HG03571 (cell line): ENCODE data around the gene SNRNP200.

ENCODE experiments used
- ATAC-seq: cut with Tn5 transposase; IDR thresholded peaks from one replicate; pipeline ENCODE4 v1.9.1; 2021; ENCODE audit not compliant: unreplicated experiment

Gene SNRNP200

GRCh38 chr2:96253006-96253405 is 52.3 kb downstream of the SNRNP200 start:
- no peak for ATAC-seq

- no peak for ATAC-seq
Measured at GRCh38 chr2:96252526-96252925, 52.8 kb downstream of the SNRNP200 start.

GRCh38 chr2:96251721-96252292 is 53.5 kb downstream of the SNRNP200 start:
- no peak for ATAC-seq

DNA sequence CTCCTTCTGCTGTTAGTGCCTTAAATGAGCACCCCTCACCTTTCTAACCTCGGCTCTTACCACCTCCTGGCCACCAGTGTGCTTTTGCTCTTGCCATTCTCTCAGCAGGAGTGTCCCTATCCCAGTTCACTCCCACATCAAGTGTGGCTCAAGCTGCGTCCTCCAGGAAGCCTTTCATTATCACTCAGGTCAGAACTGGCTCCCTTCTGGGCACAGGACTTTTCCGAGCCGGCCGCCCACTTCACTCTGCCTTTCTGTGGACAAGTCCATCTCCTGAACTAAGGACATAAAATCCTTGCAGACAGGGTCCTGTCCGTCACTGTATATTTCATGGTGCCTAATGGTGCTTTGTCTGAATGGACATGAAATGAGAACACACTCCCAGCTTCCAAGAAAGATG is 55.2 kb downstream of the SNRNP200 start:
- ATAC-seq: no peak

GRCh38 chr2:96249654-96250053 is 55.7 kb downstream of the SNRNP200 start:
- no peak for ATAC-seq

DNA sequence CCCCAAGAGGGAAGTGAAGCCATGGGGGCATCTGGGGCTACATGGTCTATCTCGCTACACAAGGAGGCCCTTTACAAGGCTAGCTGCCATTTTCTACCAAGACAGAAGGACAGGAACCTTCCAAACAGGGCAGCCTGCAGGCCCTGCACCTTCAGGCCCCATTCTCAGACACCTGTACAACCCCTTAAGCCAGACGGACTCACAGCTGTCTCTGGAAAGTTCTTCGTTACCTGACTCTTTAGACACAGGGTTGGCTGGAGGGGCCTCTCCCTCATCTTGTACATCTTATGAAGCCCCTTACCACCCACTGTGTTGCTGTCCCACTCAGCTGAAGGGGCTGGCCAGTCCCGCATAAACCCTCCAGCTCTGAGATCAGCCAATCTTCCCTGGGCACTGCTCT is 56.7 kb downstream of the SNRNP200 start:
- ATAC-seq: no peak

GRCh38 chr2:96247896-96248295 is 57.5 kb downstream of the SNRNP200 start:
- ATAC-seq: no peak

GRCh38 chr2:96247009-96247408 is 58.3 kb downstream of the SNRNP200 start:
- ATAC-seq: no peak

- no peak for ATAC-seq
Measured at GRCh38 chr2:96245609-96246390, 59.5 kb downstream of the SNRNP200 start.

- ATAC-seq: no peak
Measured at GRCh38 chr2:96243843-96244242, 61.5 kb downstream of the SNRNP200 start.

GRCh38 chr2:96241900-96242611 is 63.3 kb downstream of the SNRNP200 start:
- ATAC-seq: peak; percentile 92

- no peak for ATAC-seq
Measured at GRCh38 chr2:96241227-96241626, 64.1 kb downstream of the SNRNP200 start.

DNA sequence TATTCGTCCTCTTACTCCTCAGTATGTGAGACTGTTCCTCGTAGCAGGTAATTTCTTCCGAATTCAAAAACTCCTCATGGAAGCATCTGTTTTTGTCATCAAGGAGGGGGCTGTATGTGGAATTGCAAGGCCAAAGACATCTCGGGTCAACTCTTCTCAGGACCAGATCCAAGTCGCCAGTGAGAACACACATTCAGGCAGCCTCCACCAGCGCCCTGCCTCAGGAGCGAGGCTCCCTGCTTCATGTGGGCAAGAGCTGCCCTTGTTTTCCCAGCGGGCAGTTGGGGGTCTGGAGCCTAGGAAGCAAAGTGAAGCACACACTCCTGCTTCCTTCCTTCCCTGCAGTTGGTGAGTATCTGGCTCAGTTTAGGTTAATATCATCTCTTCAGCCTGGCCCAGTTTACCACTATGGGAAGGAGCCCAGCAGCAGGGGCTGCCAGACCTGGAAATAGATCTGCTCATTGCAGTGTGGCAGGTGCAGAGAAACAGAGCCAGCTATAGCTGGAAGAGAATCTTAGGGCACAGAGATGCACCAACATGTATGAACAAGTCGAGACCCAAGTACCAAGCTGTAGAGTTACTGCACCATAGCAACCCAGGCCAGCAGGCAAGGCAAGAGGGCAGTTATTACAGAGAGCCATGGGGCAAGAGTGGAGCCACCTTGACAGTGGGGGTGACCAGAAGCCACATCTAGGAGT is 64.9 kb downstream of the SNRNP200 start:
- no peak for ATAC-seq

DNA sequence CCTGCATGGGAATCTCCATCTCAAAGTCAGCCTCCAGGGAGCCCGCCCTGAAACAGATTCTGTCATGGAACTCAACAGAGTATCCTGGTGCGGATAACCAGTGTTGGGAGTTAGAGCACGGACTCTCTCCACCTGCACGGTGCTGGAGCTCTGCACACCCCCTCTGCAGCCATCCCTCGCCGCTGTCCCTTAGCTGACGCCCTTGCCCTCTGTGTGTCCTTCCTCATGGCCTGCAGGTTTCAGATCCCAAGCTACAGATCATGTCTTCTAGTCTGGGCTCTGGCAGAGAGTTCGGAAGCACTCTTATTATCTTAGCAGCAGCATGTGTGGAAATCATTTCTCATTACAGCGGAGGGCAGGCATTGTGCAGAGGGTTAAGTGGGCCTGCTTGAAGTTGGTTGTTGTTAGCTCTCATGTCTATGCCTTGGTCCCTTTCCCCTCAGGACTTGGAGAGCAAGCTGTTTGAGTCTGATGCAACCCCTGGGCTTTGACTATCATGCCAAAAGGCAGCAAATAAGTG is 65.5 kb downstream of the SNRNP200 start:
- no peak for ATAC-seq

GRCh38 chr2:96239091-96239490 is 66.3 kb downstream of the SNRNP200 start:
- ATAC-seq: no peak

DNA sequence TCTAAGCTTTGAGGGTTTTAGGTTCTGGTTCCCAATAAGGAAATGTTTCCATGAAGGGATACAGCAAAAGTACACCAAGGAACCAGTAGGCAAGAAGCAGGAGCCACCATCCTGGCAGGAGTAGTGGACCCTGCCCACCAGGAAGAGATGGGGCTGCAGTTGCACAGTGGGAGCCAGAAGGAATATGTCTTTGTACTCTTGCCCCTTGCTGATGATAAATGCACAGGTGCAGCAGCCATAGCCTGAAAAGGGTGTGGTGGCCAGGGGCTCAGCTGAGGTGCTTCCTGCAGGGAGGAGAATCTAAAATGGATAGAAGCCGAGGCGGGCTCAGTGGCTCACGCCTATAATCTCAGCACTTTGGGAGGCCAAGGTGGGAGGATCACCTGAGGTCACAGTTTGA is 67.1 kb downstream of the SNRNP200 start:
- no peak for ATAC-seq

GRCh38 chr2:96236882-96237281 is 68.5 kb downstream of the SNRNP200 start:
- no peak for ATAC-seq

GRCh38 chr2:96233880-96234316 is 71.4 kb downstream of the SNRNP200 start:
- ATAC-seq: peak; percentile 92

GRCh38 chr2:96233436-96233835 is 71.9 kb downstream of the SNRNP200 start:
- ATAC-seq: no peak

- ATAC-seq: no peak
Measured at GRCh38 chr2:96231316-96231715, 74.0 kb downstream of the SNRNP200 start.

- no peak for ATAC-seq
Measured at GRCh38 chr2:96225016-96225533, 80.3 kb downstream of the SNRNP200 start.
